Fibroblast of skin of right quadriceps (primary cell): ENCODE measurements around the gene PRSS1.

ENCODE experiments used
- DNase-seq: peaks from one replicate; pipeline ENCODE4 v3.0.0-alpha.2; 2013

The PRSS1 gene

DNA sequence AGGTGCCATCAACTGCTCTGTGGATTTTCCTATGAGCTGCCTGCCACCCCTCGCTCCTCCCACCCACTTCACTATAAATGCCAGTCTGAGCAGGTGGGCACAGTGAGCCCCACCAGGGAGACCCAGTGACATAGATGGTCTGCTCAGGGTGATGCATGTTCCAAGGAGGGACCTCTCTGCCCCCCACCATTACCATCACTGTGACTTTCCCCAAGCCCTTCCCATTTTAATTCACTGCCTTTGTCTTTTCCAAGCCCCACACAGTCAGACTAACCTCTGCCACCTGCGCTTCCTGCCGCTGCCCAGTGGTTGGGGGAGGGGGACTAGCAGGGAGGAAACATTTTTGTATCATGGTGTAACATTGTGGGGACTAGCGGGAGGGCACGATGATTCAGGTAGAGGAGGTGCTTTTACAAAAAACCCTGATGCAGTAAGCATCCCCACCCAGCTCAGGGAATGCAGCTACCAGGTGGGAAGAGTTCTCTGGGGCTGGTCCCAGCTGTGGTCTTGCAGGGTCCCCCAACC is 46.1 kb downstream of the PRSS1 start:
- DNase-seq = no peak

DNA sequence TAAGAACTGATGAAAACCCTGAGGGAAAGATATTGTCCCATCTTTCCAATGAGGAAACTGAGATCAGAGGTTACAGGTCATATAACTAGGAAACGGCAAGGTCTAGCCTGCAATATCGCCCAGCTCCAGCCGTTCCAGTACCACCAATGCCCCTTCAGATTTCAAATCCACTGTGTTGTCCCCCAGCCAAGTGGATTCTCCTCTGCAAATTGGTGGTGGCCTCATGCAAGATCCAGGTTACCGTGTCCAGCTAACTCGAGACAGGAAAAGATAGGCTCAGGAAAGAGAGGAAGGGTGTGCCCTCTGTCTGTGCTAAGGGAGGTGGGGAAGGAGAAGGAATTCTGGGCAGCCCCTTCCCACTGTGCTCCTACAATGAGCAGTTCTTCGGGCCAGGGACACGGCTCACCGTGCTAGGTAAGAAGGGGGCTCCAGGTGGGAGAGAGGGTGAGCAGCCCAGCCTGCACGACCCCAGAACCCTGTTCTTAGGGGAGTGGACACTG is 46.8 kb downstream of the PRSS1 start:
- no peak for DNase-seq

DNA sequence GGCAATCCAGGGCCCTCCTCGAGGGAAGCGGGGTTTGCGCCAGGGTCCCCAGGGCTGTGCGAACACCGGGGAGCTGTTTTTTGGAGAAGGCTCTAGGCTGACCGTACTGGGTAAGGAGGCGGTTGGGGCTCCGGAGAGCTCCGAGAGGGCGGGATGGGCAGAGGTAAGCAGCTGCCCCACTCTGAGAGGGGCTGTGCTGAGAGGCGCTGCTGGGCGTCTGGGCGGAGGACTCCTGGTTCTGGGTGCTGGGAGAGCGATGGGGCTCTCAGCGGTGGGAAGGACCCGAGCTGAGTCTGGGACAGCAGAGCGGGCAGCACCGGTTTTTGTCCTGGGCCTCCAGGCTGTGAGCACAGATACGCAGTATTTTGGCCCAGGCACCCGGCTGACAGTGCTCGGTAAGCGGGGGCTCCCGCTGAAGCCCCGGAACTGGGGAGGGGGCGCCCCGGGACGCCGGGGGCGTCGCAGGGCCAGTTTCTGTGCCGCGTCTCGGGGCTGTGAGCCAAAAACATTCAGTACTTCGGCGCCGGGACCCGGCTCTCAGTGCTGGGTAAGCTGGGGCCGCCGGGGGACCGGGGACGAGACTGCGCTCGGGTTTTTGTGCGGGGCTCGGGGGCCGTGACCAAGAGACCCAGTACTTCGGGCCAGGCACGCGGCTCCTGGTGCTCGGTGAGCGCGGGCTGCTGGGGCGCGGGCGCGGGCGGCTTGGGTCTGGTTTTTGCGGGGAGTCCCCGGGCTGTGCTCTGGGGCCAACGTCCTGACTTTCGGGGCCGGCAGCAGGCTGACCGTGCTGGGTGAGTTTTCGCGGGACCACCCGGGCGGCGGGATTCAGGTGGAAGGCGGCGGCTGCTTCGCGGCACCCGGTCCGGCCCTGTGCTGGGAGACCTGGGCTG is 47.5 kb downstream of the PRSS1 start:
- no peak for DNase-seq

GRCh38 chr7:142797391-142798377 is 48.4 kb downstream of the PRSS1 start:
- DNase-seq = no peak

- no peak for DNase-seq
Measured at GRCh38 chr7:142798451-142799436, 49.5 kb downstream of the PRSS1 start.

GRCh38 chr7:142799437-142799835 is 50.2 kb downstream of the PRSS1 start:
- no peak for DNase-seq

DNA sequence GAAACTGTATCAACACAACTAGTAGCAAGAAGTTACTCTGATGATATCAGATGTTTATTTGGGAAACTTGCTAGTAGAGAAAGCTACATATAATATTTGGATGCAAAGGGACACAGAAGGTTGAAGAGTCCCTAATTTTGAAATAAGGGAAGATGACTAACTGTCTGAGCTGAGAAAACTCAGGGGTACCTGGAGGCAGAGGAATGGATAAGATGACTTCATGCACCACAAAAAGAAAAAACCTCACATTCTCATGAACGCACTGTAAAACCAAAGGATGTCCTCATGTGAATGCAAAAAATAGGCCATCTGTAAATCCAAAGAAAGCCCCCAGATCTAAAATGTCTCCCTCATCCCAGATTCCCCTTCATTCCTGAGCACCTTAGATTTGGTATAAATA is 50.8 kb downstream of the PRSS1 start:
- no peak for DNase-seq

- DNase-seq = no peak
Measured at GRCh38 chr7:142800699-142801260, 51.5 kb downstream of the PRSS1 start.

GRCh38 chr7:142801601-142802295 is 52.5 kb downstream of the PRSS1 start:
- DNase-seq = no peak

DNA sequence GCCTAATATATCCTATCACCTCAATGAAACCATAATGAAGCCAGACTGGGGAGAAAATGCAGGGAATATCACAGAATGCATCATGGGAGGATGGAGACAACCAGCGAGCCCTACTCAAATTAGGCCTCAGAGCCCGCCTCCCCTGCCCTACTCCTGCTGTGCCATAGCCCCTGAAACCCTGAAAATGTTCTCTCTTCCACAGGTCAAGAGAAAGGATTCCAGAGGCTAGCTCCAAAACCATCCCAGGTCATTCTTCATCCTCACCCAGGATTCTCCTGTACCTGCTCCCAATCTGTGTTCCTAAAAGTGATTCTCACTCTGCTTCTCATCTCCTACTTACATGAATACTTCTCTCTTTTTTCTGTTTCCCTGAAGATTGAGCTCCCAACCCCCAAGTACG is 53.0 kb downstream of the PRSS1 start:
- no peak for DNase-seq
